HEK293 (cell line): ENCODE results near the gene ASCL3.

Experiments
- CTCF ChIA-PET: fragments of 350-600 bp; formaldehyde crosslinking; extraction: SDS; loops from one replicate; lab custom pipeline; 2021; ENCODE audit warnings: antibody characterized with exemption; lab: Yijun Ruan, JAX
- POLR2A ChIA-PET: fragments of 300-600 bp; formaldehyde crosslinking; extraction: SDS; loops from one replicate; lab custom pipeline; 2020; ENCODE audit warnings: antibody characterized with exemption, inconsistent platforms; lab: Yijun Ruan, JAX
- H3K27ac ChIP-seq: fragments of 200-500 bp; sonication (Bioruptor generic); 2 replicates; pipeline ENCODE4 v1.5.1; 2014; ENCODE audit warnings: low read depth, low read length, control low read depth, inconsistent platforms; ENCODE audit errors: extremely low read depth
- H3K36me3 ChIP-seq, 2 experiments: fragments of 200-500 bp in 1 of 2; sonication (Bioruptor generic) in 1 of 2; 1 replicate in 1 of 2; 2 replicates in 1 of 2; pipeline ENCODE4 v1.5.1; 2014 to 2017; ENCODE audit warnings: inconsistent platforms in 2 of 2, low read length in 2 of 2; ENCODE audit not compliant: control insufficient read depth in 2 of 2, insufficient read depth in 1 of 2
- H3K4me1 ChIP-seq: fragments of 200-500 bp; sonication (Bioruptor generic); 2 replicates; pipeline ENCODE4 v1.5.1; 2014; ENCODE audit warnings: mild to moderate bottlenecking, low read length, inconsistent platforms; ENCODE audit not compliant: control insufficient read depth, insufficient read depth
- H3K4me3 ChIP-seq: 2 replicates; pipeline ENCODE4 v1.5.1; 2011; ENCODE audit warnings: low read depth, mild to moderate bottlenecking, control low read depth, low read length, moderate library complexity
- H3K9me3 ChIP-seq: fragments of 200-500 bp; sonication (Bioruptor generic); 2 replicates; pipeline ENCODE4 v1.5.1; 2014; ENCODE audit warnings: low read depth, low read length, inconsistent platforms; ENCODE audit not compliant: control insufficient read depth, insufficient read depth
- AEBP2 ChIP-seq: fragments of 450-650 bp; formaldehyde crosslinking; IDR thresholded peaks from 2 replicates; pipeline ENCODE4 v1.5.1; 2016; ENCODE audit warnings: missing biosample characterization, missing genetic modification characterization, borderline replicate concordance
- EGR2 ChIP-seq: fragments of 450-650 bp; formaldehyde crosslinking; IDR thresholded peaks from 2 replicates; pipeline ENCODE4 v1.5.1; 2016; ENCODE audit warnings: low read depth, missing biosample characterization, missing genetic modification characterization
- GLI4 ChIP-seq: fragments of 450-650 bp; formaldehyde crosslinking; IDR thresholded peaks from 2 replicates; pipeline ENCODE4 v1.5.1; 2016; ENCODE audit warnings: missing biosample characterization, missing genetic modification characterization
- OVOL3 ChIP-seq: fragments of 450-650 bp; formaldehyde crosslinking; IDR thresholded peaks from 2 replicates; pipeline ENCODE4 v1.5.1; 2016; ENCODE audit warnings: missing biosample characterization, missing genetic modification characterization
- PRDM10 ChIP-seq: fragments of 450-650 bp; formaldehyde crosslinking; IDR thresholded peaks from 2 replicates; pipeline ENCODE4 v1.5.1; 2016; ENCODE audit warnings: missing biosample characterization, missing genetic modification characterization
- SP7 ChIP-seq: fragments of 450-650 bp; formaldehyde crosslinking; IDR thresholded peaks from 2 replicates; pipeline ENCODE4 v1.5.1; 2016; ENCODE audit warnings: missing biosample characterization, missing genetic modification characterization
- ZBTB20 ChIP-seq: fragments of 450-650 bp; formaldehyde crosslinking; IDR thresholded peaks from 2 replicates; pipeline ENCODE4 v1.5.1; 2016; ENCODE audit warnings: missing biosample characterization, missing genetic modification characterization
- ZBTB44 ChIP-seq: fragments of 450-650 bp; IDR thresholded peaks from 2 replicates; pipeline ENCODE4 v1.5.1; 2018; ENCODE audit warnings: missing biosample characterization, mild to moderate bottlenecking, missing genetic modification characterization
- ZFP37 ChIP-seq: fragments of 450-650 bp; formaldehyde crosslinking; IDR thresholded peaks from 2 replicates; pipeline ENCODE4 v1.5.1; 2016; ENCODE audit warnings: missing biosample characterization, missing genetic modification characterization
- ZNF112 ChIP-seq: fragments of 450-650 bp; formaldehyde crosslinking; IDR thresholded peaks from 2 replicates; pipeline ENCODE4 v1.5.0; 2017; ENCODE audit warnings: missing biosample characterization, missing genetic modification characterization
- ZNF175 ChIP-seq: fragments of 450-650 bp; formaldehyde crosslinking; IDR thresholded peaks from 2 replicates; pipeline ENCODE4 v1.5.1; 2016; ENCODE audit warnings: missing biosample characterization, missing genetic modification characterization
- ZNF26 ChIP-seq: fragments of 450-650 bp; formaldehyde crosslinking; IDR thresholded peaks from 2 replicates; pipeline ENCODE4 v1.5.1; 2016; ENCODE audit warnings: missing biosample characterization, missing genetic modification characterization
- ZNF433 ChIP-seq: fragments of 450-650 bp; formaldehyde crosslinking; IDR thresholded peaks from 2 replicates; pipeline ENCODE4 v1.5.1; 2016; ENCODE audit warnings: missing biosample characterization, missing genetic modification characterization, low read depth
- ZNF48 ChIP-seq: fragments of 450-650 bp; formaldehyde crosslinking; IDR thresholded peaks from 2 replicates; pipeline ENCODE4 v1.5.1; 2016; ENCODE audit warnings: missing biosample characterization, missing genetic modification characterization
- ZNF501 ChIP-seq: fragments of 450-650 bp; formaldehyde crosslinking; IDR thresholded peaks from 2 replicates; pipeline ENCODE4 v1.5.1; 2016; ENCODE audit warnings: missing biosample characterization, missing genetic modification characterization
- ZNF544 ChIP-seq: fragments of 450-650 bp; formaldehyde crosslinking; IDR thresholded peaks from 2 replicates; pipeline ENCODE4 v1.5.0; 2017; ENCODE audit warnings: missing biosample characterization, missing genetic modification characterization
- ZNF654 ChIP-seq: fragments of 450-650 bp; formaldehyde crosslinking; IDR thresholded peaks from 2 replicates; pipeline ENCODE4 v1.5.1; 2016; ENCODE audit warnings: low read depth, missing biosample characterization, missing genetic modification characterization
- ZNF660 ChIP-seq: fragments of 450-650 bp; IDR thresholded peaks from 2 replicates; pipeline ENCODE4 v1.5.1; 2018; ENCODE audit warnings: missing biosample characterization, mild to moderate bottlenecking, missing genetic modification characterization
- ZNF768 ChIP-seq: fragments of 450-650 bp; formaldehyde crosslinking; IDR thresholded peaks from 2 replicates; pipeline ENCODE4 v1.5.1; 2018; ENCODE audit warnings: missing biosample characterization, mild to moderate bottlenecking, missing genetic modification characterization
- ZNF792 ChIP-seq: fragments of 450-650 bp; formaldehyde crosslinking; IDR thresholded peaks from 2 replicates; pipeline ENCODE4 v1.5.1; 2016; ENCODE audit warnings: missing biosample characterization, missing genetic modification characterization
- ZSCAN16 ChIP-seq: fragments of 450-650 bp; formaldehyde crosslinking; IDR thresholded peaks from 2 replicates; pipeline ENCODE4 v1.5.1; 2016; ENCODE audit warnings: missing biosample characterization, missing genetic modification characterization
- ZSCAN23 ChIP-seq: fragments of 450-650 bp; formaldehyde crosslinking; IDR thresholded peaks from 2 replicates; pipeline ENCODE4 v1.5.1; 2016; ENCODE audit warnings: missing biosample characterization, missing genetic modification characterization
- ZSCAN5A ChIP-seq: fragments of 450-650 bp; formaldehyde crosslinking; IDR thresholded peaks from 2 replicates; pipeline ENCODE4 v1.5.1; 2016; ENCODE audit warnings: missing biosample characterization, missing genetic modification characterization
- TF ChIP-seq, protein P1 (sequence below): fragments of 450-650 bp; formaldehyde crosslinking; IDR thresholded peaks from 2 replicates; pipeline ENCODE4 v1.5.1; 2016; ENCODE audit warnings: missing biosample characterization, missing genetic modification characterization
- TF ChIP-seq, protein P2 (sequence below): fragments of 450-650 bp; formaldehyde crosslinking; IDR thresholded peaks from 2 replicates; pipeline ENCODE4 v1.5.1; 2016; ENCODE audit warnings: missing biosample characterization, missing genetic modification characterization, low read depth

ASCL3 gene

GRCh38 chr11:8913961-8914660 is 28.7 kb downstream of the ASCL3 start:
- ChIA-PET CTCF (interaction anchor here (0.6 to 2.8 kb wide), 18 partner anchors 9 to 599 kb away, joined by 3 to 96 read pairs (median 3); no protein-coding TSS in a partner anchor), POLR2A (interaction anchor here (0.5 to 1.5 kb wide), 3 partner anchors 21 to 226 kb away, joined by 3 read pairs; no protein-coding TSS in a partner anchor)
- Histone ChIP-seq H3K4me1 (no peaks in the 10 kb centered on the region), H3K9me3 (no peaks in the 10 kb centered on the region), H3K36me3 (peaks cover 0 to 47% of the 10 kb centered on the region in 2 experiments; a peak in 2 of 3 replicates), H3K27ac (no peak overlapping the region), H3K4me3 (no peak overlapping the region)
- TF ChIP-seq ZNF654 (tag by site-specific recombination) (peak; percentile 66), ZBTB44 (tag by site-specific recombination) (0 out of 2 replicates have a peak, but pooled peaks have one; percentile 20), ZNF792 (tag by site-specific recombination) (no peak), ZSCAN16 (tag by site-specific recombination) (no peak), ZBTB20 (tag by site-specific recombination) (no peak), ZNF112 (tag by site-specific recombination) (no peak), ZNF433 (no peak), ZSCAN5A (tag by site-specific recombination) (no peak), ZSCAN23 (tag by site-specific recombination) (no peak), ZNF48 (tag by site-specific recombination) (no peak), ZNF768 (no peak), ZNF501 (tag by site-specific recombination) (no peak; the same call in 1 of the 2 replicates), OVOL3 (no peak), GLI4 (tag by site-specific recombination) (no peak), AEBP2 (tag by site-specific recombination) (no peak), ZNF544 (tag by site-specific recombination) (no peak), ZNF660 (tag by site-specific recombination) (0 out of 2 replicates have a peak, but pooled peaks have one; percentile 20), EGR2 (tag by site-specific recombination) (no peak), ZNF175 (tag by site-specific recombination) (no peak), PRDM10 (peak; percentile 99), SP7 (tag by site-specific recombination) (no peak), ZFP37 (tag by site-specific recombination) (no peak), ZNF26 (tag by site-specific recombination) (no peak)
- TF ChIP-seq, protein P1, sequence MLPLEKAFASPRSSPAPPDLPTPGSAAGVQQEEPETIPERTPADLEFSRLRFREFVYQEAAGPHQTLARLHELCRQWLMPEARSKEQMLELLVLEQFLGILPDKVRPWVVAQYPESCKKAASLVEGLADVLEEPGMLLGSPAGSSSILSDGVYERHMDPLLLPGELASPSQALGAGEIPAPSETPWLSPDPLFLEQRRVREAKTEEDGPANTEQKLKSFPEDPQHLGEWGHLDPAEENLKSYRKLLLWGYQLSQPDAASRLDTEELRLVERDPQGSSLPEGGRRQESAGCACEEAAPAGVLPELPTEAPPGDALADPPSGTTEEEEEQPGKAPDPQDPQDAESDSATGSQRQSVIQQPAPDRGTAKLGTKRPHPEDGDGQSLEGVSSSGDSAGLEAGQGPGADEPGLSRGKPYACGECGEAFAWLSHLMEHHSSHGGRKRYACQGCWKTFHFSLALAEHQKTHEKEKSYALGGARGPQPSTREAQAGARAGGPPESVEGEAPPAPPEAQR (tag by site-specific recombination) = no peak
- TF ChIP-seq, protein P2, sequence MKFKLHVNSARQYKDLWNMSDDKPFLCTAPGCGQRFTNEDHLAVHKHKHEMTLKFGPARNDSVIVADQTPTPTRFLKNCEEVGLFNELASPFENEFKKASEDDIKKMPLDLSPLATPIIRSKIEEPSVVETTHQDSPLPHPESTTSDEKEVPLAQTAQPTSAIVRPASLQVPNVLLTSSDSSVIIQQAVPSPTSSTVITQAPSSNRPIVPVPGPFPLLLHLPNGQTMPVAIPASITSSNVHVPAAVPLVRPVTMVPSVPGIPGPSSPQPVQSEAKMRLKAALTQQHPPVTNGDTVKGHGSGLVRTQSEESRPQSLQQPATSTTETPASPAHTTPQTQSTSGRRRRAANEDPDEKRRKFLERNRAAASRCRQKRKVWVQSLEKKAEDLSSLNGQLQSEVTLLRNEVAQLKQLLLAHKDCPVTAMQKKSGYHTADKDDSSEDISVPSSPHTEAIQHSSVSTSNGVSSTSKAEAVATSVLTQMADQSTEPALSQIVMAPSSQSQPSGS (tag by site-specific recombination) = peak; percentile 12; the same call in 1 of the 2 replicates
